Coronary artery (tissue), 2 donors: ENCODE data around the gene CYP51A1.
"Not testable (repeated sequence)": the region's sequence is repeated elsewhere in the genome, so short reads cannot be mapped to it uniquely, and the experiment has no call there.

Source experiments
- DNase-seq: peaks from one replicate; pipeline ENCODE4 v3.0.0-alpha.2; 2017; ENCODE audit warnings: low spot score
- H3K27ac ChIP-seq, 2 donors: fragments of 200-600 bp; sonication (generic); one replicate each; pipeline ENCODE4 v1.5.1; 2016 to 2019
- H3K4me3 ChIP-seq: fragments of 200-600 bp; sonication (generic); 2 replicates; pipeline ENCODE4 v1.5.1; 2016; ENCODE audit warnings: mild to moderate bottlenecking, moderate library complexity
- CTCF ChIP-seq: fragments of 200-600 bp; sonication (generic); IDR thresholded peaks from one replicate; pipeline ENCODE4 v1.5.1; 2019; ENCODE audit warnings: antibody characterized with exemption

Gene CYP51A1

GRCh38 chr7:92119213-92119759 is 15.0 kb downstream of the CYP51A1 start:
- H3K4me3 ChIP-seq: no peak overlapping the region
- no peak for TF ChIP-seq CTCF
- H3K27ac ChIP-seq: no peak overlapping the region

DNA sequence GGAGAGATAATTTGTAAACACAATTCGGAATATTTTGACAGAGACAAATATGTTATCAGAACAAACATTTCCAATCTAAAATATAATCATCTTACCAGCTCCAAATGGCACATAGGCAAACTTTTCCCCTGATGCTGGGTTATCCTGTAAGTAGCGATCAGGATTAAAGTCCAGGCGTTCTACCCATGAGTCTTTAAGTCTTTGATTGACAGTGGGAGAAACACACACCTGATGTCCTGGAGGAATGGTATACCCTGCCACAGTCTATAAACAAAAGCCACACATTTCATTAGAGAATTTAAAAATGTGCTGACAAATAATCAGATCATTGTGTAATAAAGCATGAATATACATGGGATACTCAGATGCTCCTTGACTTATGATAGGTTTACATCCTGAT is 17.3 kb downstream of the CYP51A1 start:
- no peak for DNase-seq
- Histone ChIP-seq H3K4me3 (no peak overlapping the region), H3K27ac (no peak overlapping the region)
- TF ChIP-seq CTCF: no peak

More at GRCh38 chr7:92119213-92119759, 15.0 kb downstream of the CYP51A1 start:
- no peak for DNase-seq

- no peak for DNase-seq
- Histone ChIP-seq H3K4me3 (no peak overlapping the region), H3K27ac (no peak overlapping the region)
- no peak for TF ChIP-seq CTCF
Observed at GRCh38 chr7:92115821-92116220, 18.5 kb downstream of the CYP51A1 start.

DNA sequence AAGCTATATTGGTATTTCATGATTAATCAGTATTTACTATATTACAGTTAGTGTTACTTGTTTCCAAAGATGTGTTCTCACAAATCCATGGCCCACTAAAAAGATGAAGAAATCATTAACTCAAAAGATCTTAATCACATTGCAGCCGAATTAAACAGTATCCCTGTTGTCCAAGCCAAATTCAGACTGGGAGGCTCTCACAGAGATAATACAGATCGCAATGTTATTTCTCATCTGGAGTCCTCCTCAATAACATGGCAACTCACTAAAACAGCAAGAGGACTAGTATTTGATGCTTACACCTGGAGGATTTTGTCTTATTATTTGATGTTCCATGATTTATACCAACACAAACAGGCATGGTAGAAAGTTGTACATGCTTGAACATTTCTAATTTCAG is 23.4 kb downstream of the CYP51A1 start:
- H3K4me3 ChIP-seq: no peak overlapping the region
- no peak overlapping the region for H3K27ac ChIP-seq
- TF ChIP-seq CTCF: no peak
- DNase-seq: no peak

DNA sequence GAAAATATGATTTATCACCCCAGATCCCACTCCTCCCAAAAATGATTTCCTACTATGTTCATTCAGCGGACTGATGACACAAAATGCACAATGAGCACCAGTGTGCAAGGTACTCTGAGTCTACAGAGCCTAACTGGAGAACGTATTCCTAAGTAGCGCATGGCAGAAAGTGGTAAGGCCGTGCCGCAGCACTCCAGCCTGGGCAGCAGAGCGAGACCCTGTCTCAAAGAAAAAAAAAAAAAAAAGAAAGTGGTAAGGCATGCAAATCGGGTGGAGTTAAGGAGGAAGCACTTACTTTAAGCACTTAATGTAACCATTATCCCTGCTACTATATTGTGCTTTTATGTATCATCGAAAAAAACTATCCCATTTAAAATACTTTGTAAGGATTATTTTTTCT is 25.5 kb downstream of the CYP51A1 start:
- H3K4me3 ChIP-seq: no peak overlapping the region
- no peak for TF ChIP-seq CTCF
- DNase-seq: no peak
- no peak overlapping the region for H3K27ac ChIP-seq

- not testable (repeated sequence) for H3K4me3 ChIP-seq, DNase-seq
Observed at GRCh38 chr7:92102862-92103261, 31.4 kb downstream of the CYP51A1 start.

DNA sequence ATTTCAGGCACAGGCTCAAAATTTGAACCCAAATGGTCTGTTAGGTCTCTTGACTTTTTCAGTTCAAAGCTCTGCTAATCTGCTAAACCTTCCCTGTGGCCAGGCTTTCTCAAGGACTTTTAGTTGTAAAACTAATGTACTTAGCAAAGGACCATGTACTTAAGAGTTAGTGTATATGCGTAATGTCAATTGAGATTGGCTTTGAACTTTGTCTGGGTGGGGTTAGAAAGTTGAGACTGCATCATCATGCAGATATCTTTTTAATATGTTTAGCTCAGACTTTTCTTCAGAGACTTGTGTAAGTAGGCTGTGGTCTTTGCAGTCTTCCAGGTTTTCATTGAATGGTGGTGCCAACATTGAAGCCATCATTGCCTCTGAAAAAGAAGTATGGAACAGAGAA is 33.7 kb downstream of the CYP51A1 start:
- TF ChIP-seq CTCF: no peak
- Histone ChIP-seq H3K27ac (no peak overlapping the region), H3K4me3 (no peak overlapping the region)
- no peak for DNase-seq

More at GRCh38 chr7:92102862-92103261, 31.4 kb downstream of the CYP51A1 start:
- H3K27ac ChIP-seq: not testable (repeated sequence)

DNA sequence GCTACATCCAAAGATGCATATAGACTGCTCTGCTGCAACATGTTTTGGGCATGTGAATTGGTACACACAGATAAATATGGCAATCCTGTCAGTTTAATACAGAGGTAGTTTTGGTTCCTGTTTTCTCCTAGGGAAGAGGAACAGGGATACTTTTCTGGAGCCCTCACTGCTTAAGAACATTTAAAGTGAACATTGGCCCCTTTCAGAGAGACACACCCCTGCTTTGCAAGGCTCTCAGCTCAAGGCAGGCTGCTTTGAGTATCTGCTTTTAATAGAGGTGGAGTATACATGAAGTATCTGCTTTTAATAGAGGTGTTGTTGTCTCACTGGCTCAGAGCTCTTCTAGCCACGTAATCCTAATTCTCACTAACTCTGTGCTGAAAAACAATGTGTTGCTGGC is 38.9 kb downstream of the CYP51A1 start:
- TF ChIP-seq CTCF: no peak
- Histone ChIP-seq H3K27ac (no peak overlapping the region), H3K4me3 (no peak overlapping the region)
- no peak for DNase-seq
